Liver (tissue), 9 donors: ENCODE data around the gene MYB. TPM values are rescaled to one million over a fixed set of nuclear protein-coding genes. Genes with fewer than 3 reads are reported as not detected.

ENCODE experiments used
- DNase-seq: peaks from one replicate; pipeline ENCODE4 v3.0.0-alpha.2; 2017; ENCODE audit warnings: low spot score
- H3K27ac ChIP-seq, 2 donors: one replicate each; pipeline ENCODE4 v1.7.0; 2013; ENCODE audit warnings: inconsistent platforms in 2 of 2, low read length in 2 of 2, control low read depth in 1 of 2, low read depth in 1 of 2, mild to moderate bottlenecking in 1 of 2
- H3K27me3 ChIP-seq, 4 donors: one replicate each; pipeline versions ENCODE4 v1.6.1 to v1.7.0; 2013; ENCODE audit warnings: low read length in 3 of 4, inconsistent platforms in 1 of 4, mild to moderate bottlenecking in 1 of 4, moderate library complexity in 1 of 4; ENCODE audit not compliant: control insufficient read depth in 4 of 4, insufficient read depth in 4 of 4
- H3K36me3 ChIP-seq, 4 donors: one replicate each; pipeline versions ENCODE4 v1.6.1 to v1.7.0; 2013; ENCODE audit warnings: low read length in 3 of 4, mild to moderate bottlenecking in 3 of 4, low read depth in 1 of 4, moderate library complexity in 1 of 4; ENCODE audit not compliant: control insufficient read depth in 4 of 4, insufficient read depth in 3 of 4
- H3K4me1 ChIP-seq, 4 donors: one replicate each; pipeline versions ENCODE4 v1.6.1 to v1.7.0; 2013; ENCODE audit warnings: low read length in 3 of 4, mild to moderate bottlenecking in 3 of 4, moderate library complexity in 1 of 4; ENCODE audit not compliant: control insufficient read depth in 4 of 4, insufficient read depth in 4 of 4
- H3K4me3 ChIP-seq, 3 donors: one replicate each; pipeline versions ENCODE4 v1.6.1 to v1.7.0; 2013; ENCODE audit warnings: low read length in 3 of 3, control low read depth in 1 of 3, low read depth in 1 of 3, mild to moderate bottlenecking in 1 of 3
- H3K9ac ChIP-seq, 2 donors: one replicate each; pipeline ENCODE4 v1.7.0; 2013; ENCODE audit warnings: low read length in 2 of 2, mild to moderate bottlenecking in 2 of 2, moderate library complexity in 2 of 2, control low read depth in 1 of 2, low read depth in 1 of 2
- H3K9me3 ChIP-seq, 4 donors: one replicate each; pipeline versions ENCODE4 v1.6.1 to v1.7.0; 2013; ENCODE audit warnings: low read length in 3 of 4; ENCODE audit not compliant: control insufficient read depth in 4 of 4
- EGR1 ChIP-seq, 2 donors: IDR thresholded peaks; 2 replicates each; pipeline ENCODE4 v1.6.1; 2016 to 2018; ENCODE audit warnings: antibody characterized with exemption in 2 of 2, low read depth in 2 of 2
- FOXA1 ChIP-seq: IDR thresholded peaks from 2 replicates; pipeline ENCODE4 v1.6.1; 2016; ENCODE audit warnings: antibody characterized with exemption
- FOXA2 ChIP-seq: IDR thresholded peaks from 2 replicates; pipeline ENCODE4 v1.6.1; 2016; ENCODE audit warnings: antibody characterized with exemption
- GABPA ChIP-seq, 2 donors: IDR thresholded peaks in 1 of 2; conservative IDR thresholded peaks in 1 of 2; 2 replicates each; pipeline ENCODE4 v1.6.1; 2016; ENCODE audit warnings: antibody characterized with exemption in 2 of 2, mild to moderate bottlenecking in 1 of 2, moderate library complexity in 1 of 2
- HNF4A ChIP-seq, 2 donors: conservative IDR thresholded peaks; 2 replicates each; pipeline ENCODE4 v1.6.1; 2016; ENCODE audit warnings: antibody characterized with exemption in 2 of 2, mild to moderate bottlenecking in 2 of 2
- HNF4G ChIP-seq: IDR thresholded peaks from 2 replicates; pipeline ENCODE4 v1.6.1; 2016; ENCODE audit warnings: antibody characterized with exemption
- JUND ChIP-seq, 2 donors: IDR thresholded peaks; 2 replicates each; pipeline ENCODE4 v1.6.1; 2016; ENCODE audit warnings: antibody characterized with exemption in 2 of 2
- NR2F2 ChIP-seq: IDR thresholded peaks from 2 replicates; pipeline ENCODE4 v1.6.1; 2016; ENCODE audit warnings: antibody characterized with exemption
- RXRA ChIP-seq, 2 donors: IDR thresholded peaks; 2 replicates each; pipeline ENCODE4 v1.6.1; 2017 to 2018; ENCODE audit warnings: antibody characterized with exemption in 2 of 2, mild to moderate bottlenecking in 1 of 2
- SP1 ChIP-seq: IDR thresholded peaks from 2 replicates; pipeline ENCODE4 v1.6.1; 2018; ENCODE audit warnings: antibody characterized with exemption, mild to moderate bottlenecking
- TAF1 ChIP-seq: conservative IDR thresholded peaks from 2 replicates; pipeline ENCODE4 v1.6.1; 2016; ENCODE audit warnings: antibody characterized with exemption, mild to moderate bottlenecking
- WGBS: extraction: QIAGEN DNeasy Blood & Tissue Kit; methylation state at CpG from one replicate; pipeline ENCODE4 v1.1.7; 2013; 5-methylcytosine and 5-hydroxymethylcytosine counted together
- polyA plus RNA-seq, 2 donors: library from polyadenylated mRNA; stranded (reverse) in 1 of 2; unstranded in 1 of 2; fragments of 200-250 nt in 1 of 2; fragments of >200 nt in 1 of 2; fragmentation: Nextera tagmentation in 1 of 2; extraction: Ambion mirVana in 1 of 2; gene quantifications; one replicate each; pipeline versions ENCODE4 v1.2.1 to v1.2.3, GENCODE V29; 2013 to 2015
- total RNA-seq, 2 donors: library from RNA; depleted of rRNA; stranded (reverse); fragments of >200 nt; gene quantifications; one replicate each; pipeline ENCODE4 v1.2.3, GENCODE V29; 2014
- TF ChIP-seq, protein P1 (sequence below): IDR thresholded peaks from 2 replicates; pipeline ENCODE4 v1.6.1; 2016; ENCODE audit warnings: antibody characterized with exemption
- TF ChIP-seq, protein P2 (sequence below): fragments of 150-350 bp; IDR thresholded peaks from 2 replicates; pipeline ENCODE4 v1.5.1; 2017; ENCODE audit warnings: improper control_type of control experiment, low read depth, low read length; ENCODE audit not compliant: missing input control
- TF ChIP-seq, protein P3 (sequence below): IDR thresholded peaks from 2 replicates; pipeline ENCODE4 v1.6.1; 2016; ENCODE audit warnings: antibody characterized with exemption
- TF ChIP-seq, protein P4 (sequence below): IDR thresholded peaks from 2 replicates; pipeline ENCODE4 v1.6.1; 2016; ENCODE audit warnings: antibody characterized with exemption, mild to moderate bottlenecking
- donor health status: healthy.
- donor health status: healthy.
- donor health status: healthy.
- donor health status: healthy.
- donor health status: healthy.

MYB gene
- total and polyA plus RNA-seq, 4 donors, result 0.08 to 19.8 (median 0.11) TPM

DNA sequence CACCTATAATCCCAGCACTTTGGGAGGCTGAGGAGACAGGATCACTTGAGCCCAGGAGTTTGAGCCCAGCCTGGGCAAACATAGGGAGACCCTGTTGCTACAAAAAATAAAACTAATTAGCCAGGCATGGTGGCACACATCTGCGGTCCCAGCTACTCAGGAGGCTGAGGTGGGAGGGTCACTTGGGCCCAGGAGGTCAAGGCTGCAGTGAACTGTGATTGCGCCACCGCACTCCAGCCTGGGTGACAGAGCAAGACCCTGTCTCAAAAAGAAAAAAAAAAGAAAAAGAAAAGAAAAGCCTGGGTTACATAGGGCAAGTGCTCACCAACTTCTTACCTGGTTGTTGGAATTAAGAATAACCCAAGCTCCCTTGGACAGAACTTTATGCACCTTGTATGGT is 14.6 kb upstream of the MYB start:
- no peaks in the 10 kb centered on the region for H3K27me3 ChIP-seq
- no peaks in the 10 kb centered on the region for H3K9me3 ChIP-seq
- no peak overlapping the region for H3K9ac ChIP-seq
- H3K36me3 ChIP-seq, result no peaks in the 10 kb centered on the region
- H3K4me1 ChIP-seq, result no peaks in the 10 kb centered on the region
- no peak overlapping the region for H3K4me3 ChIP-seq
- no peak overlapping the region for H3K27ac ChIP-seq
- no peak for DNase-seq
- WGBS, result 96% methylated on average over 3 of the region's 3 CpGs
- TF ChIP-seq, protein P1, sequence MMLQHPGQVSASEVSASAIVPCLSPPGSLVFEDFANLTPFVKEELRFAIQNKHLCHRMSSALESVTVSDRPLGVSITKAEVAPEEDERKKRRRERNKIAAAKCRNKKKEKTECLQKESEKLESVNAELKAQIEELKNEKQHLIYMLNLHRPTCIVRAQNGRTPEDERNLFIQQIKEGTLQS, result no peak
- TF ChIP-seq RXRA (IDR thresholded peaks at IDR 0.05) (no peak), HNF4G (no peak), TAF1 (no peak), EGR1 (IDR thresholded peaks at IDR 0.05; ENCODE audit: low read depth in 2 of 2) (no peak), GABPA (IDR thresholded peaks at IDR 0.05 in 1 of 2, conservative IDR thresholded peaks at IDR 0.05 in 1 of 2) (no peak)

DNA sequence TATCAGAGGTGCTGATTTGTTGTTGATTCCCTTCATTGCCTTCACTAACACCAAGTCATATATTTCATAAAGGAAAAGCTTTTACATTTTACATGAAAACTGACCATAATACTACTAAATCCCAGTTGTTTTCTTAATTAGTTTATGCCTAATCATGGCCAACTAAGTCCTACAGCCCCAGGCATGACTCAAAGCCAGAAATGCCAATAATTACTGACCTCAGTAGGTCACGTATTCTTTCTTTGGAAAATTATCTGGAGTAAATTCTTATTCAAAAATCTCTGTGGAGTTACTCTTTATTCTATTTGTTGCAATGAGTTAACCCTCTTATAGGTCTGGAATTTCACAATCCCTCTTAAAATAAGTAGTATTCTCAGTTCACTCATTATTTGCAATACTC is 13.5 kb upstream of the MYB start:
- H3K27ac ChIP-seq, result no peak overlapping the region
- TF ChIP-seq, protein P2, sequence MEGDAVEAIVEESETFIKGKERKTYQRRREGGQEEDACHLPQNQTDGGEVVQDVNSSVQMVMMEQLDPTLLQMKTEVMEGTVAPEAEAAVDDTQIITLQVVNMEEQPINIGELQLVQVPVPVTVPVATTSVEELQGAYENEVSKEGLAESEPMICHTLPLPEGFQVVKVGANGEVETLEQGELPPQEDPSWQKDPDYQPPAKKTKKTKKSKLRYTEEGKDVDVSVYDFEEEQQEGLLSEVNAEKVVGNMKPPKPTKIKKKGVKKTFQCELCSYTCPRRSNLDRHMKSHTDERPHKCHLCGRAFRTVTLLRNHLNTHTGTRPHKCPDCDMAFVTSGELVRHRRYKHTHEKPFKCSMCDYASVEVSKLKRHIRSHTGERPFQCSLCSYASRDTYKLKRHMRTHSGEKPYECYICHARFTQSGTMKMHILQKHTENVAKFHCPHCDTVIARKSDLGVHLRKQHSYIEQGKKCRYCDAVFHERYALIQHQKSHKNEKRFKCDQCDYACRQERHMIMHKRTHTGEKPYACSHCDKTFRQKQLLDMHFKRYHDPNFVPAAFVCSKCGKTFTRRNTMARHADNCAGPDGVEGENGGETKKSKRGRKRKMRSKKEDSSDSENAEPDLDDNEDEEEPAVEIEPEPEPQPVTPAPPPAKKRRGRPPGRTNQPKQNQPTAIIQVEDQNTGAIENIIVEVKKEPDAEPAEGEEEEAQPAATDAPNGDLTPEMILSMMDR, result no peak
- TF ChIP-seq HNF4A (conservative IDR thresholded peaks at IDR 0.05) (no peak), GABPA (IDR thresholded peaks at IDR 0.05 in 1 of 2, conservative IDR thresholded peaks at IDR 0.05 in 1 of 2) (no peak), FOXA1 (no peak), JUND (IDR thresholded peaks at IDR 0.05) (no peak), FOXA2 (no peak), SP1 (no peak), NR2F2 (no peak)
- TF ChIP-seq, protein P3, sequence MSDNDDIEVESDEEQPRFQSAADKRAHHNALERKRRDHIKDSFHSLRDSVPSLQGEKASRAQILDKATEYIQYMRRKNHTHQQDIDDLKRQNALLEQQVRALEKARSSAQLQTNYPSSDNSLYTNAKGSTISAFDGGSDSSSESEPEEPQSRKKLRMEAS, result no peak
- TF ChIP-seq, protein P4, sequence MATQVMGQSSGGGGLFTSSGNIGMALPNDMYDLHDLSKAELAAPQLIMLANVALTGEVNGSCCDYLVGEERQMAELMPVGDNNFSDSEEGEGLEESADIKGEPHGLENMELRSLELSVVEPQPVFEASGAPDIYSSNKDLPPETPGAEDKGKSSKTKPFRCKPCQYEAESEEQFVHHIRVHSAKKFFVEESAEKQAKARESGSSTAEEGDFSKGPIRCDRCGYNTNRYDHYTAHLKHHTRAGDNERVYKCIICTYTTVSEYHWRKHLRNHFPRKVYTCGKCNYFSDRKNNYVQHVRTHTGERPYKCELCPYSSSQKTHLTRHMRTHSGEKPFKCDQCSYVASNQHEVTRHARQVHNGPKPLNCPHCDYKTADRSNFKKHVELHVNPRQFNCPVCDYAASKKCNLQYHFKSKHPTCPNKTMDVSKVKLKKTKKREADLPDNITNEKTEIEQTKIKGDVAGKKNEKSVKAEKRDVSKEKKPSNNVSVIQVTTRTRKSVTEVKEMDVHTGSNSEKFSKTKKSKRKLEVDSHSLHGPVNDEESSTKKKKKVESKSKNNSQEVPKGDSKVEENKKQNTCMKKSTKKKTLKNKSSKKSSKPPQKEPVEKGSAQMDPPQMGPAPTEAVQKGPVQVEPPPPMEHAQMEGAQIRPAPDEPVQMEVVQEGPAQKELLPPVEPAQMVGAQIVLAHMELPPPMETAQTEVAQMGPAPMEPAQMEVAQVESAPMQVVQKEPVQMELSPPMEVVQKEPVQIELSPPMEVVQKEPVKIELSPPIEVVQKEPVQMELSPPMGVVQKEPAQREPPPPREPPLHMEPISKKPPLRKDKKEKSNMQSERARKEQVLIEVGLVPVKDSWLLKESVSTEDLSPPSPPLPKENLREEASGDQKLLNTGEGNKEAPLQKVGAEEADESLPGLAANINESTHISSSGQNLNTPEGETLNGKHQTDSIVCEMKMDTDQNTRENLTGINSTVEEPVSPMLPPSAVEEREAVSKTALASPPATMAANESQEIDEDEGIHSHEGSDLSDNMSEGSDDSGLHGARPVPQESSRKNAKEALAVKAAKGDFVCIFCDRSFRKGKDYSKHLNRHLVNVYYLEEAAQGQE, result no peak
- TF ChIP-seq, protein P1, result no peak
- no peak for DNase-seq
- no peaks in the 10 kb centered on the region for H3K4me1 ChIP-seq
- no peak overlapping the region for H3K4me3 ChIP-seq
- no peak overlapping the region for H3K9ac ChIP-seq
- WGBS, result 92% methylated on average over 1 of the region's 1 CpG
- no peaks in the 10 kb centered on the region for H3K9me3 ChIP-seq
- no peaks in the 10 kb centered on the region for H3K36me3 ChIP-seq
- H3K27me3 ChIP-seq, result no peaks in the 10 kb centered on the region
